Central memory CD8-positive, alpha-beta T cell (primary cell): ENCODE measurements around the gene PDSS1.

Experiments used
- ATAC-seq: fragments of 150-1000 bp; cut with Tn5 transposase; replicated peaks from 2 replicates; pipeline ENCODE4 v1.10.0; 2022; ENCODE audit warnings: mild to moderate bottlenecking, moderate FRiP score, moderate number of reproducible peaks; ENCODE audit not compliant: poor library complexity, severe bottlenecking; ENCODE audit errors: extremely low read depth
- DNase-seq, 2 donors: peaks; one replicate each; pipeline ENCODE4 v3.0.0; 2021; ENCODE audit warnings: low spot score in 2 of 2
- H3K27ac Mint-ChIP-seq: one replicate; pipeline ENCODE4 v1.8.0; 2022; ENCODE audit warnings: low read depth, mild to moderate bottlenecking, moderate library complexity, mixed read lengths
- H3K27me3 Mint-ChIP-seq: one replicate; pipeline ENCODE4 v1.8.0; 2022; ENCODE audit warnings: mixed read lengths
- H3K36me3 Mint-ChIP-seq: one replicate; pipeline ENCODE4 v1.8.0; 2022; ENCODE audit warnings: mild to moderate bottlenecking, moderate library complexity, mixed read lengths; ENCODE audit not compliant: insufficient read depth
- H3K4me1 Mint-ChIP-seq: one replicate; pipeline ENCODE4 v1.8.0; 2022; ENCODE audit warnings: mixed read lengths
- H3K4me3 Mint-ChIP-seq: one replicate; pipeline ENCODE4 v1.8.0; 2022; ENCODE audit warnings: mild to moderate bottlenecking, moderate library complexity, mixed read lengths
- H3K9me3 Mint-ChIP-seq: one replicate; pipeline ENCODE4 v1.8.0; 2022; ENCODE audit warnings: mixed read lengths

PDSS1 gene

DNA sequence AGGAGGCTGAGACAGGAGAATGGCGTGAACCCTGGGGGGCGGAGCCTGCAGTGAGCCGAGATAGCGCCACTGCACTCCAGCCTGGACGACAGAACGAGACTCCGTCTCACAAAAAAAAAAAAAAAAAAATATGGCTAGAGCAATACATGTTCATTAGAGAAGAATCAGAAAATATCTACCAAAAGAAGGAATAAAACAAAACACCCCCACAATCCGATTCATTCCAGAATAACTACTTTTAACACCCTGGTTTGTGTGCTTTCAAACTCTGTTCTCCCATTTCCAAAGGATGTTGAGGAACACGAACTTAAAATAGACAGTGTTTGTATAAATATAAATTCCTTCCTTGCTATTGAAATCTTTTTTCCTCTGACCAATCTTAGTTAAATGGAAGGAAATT lies 6.5 kb downstream of the PDSS1 start:
- no peak overlapping the region for H3K4me3 Mint-ChIP-seq
- H3K36me3 Mint-ChIP-seq, result peaks cover 7% of the 10 kb centered on the region
- peaks cover 30% of the 10 kb centered on the region for H3K4me1 Mint-ChIP-seq
- H3K27ac Mint-ChIP-seq, result no peak overlapping the region
- DNase-seq, result no peak
- H3K9me3 Mint-ChIP-seq, result no peaks in the 10 kb centered on the region
- no peaks in the 10 kb centered on the region for H3K27me3 Mint-ChIP-seq
- ATAC-seq, result no peak

- Mint-ChIP-seq H3K27me3 (no peaks in the 10 kb centered on the region), H3K36me3 (peaks cover 7% of the 10 kb centered on the region), H3K4me1 (peaks cover 19% of the 10 kb centered on the region), H3K27ac (no peak overlapping the region), H3K9me3 (no peaks in the 10 kb centered on the region), H3K4me3 (no peak overlapping the region)
- ATAC-seq (peak; percentile 64), DNase-seq (no peak)
Measured at GRCh38 chr10:26706206-26706605, 8.7 kb downstream of the PDSS1 start.

- H3K4me3 Mint-ChIP-seq, result no peak overlapping the region
- H3K27me3 Mint-ChIP-seq, result no peaks in the 10 kb centered on the region
- peaks cover 19% of the 10 kb centered on the region for H3K4me1 Mint-ChIP-seq
- no peak for DNase-seq
- no peak overlapping the region for H3K27ac Mint-ChIP-seq
- no peak for ATAC-seq
- peaks cover 7% of the 10 kb centered on the region for H3K36me3 Mint-ChIP-seq
- H3K9me3 Mint-ChIP-seq, result no peaks in the 10 kb centered on the region
Measured at GRCh38 chr10:26706936-26707335, 9.4 kb downstream of the PDSS1 start.

- no peak overlapping the region for H3K4me3 Mint-ChIP-seq
- no peaks in the 10 kb centered on the region for H3K9me3 Mint-ChIP-seq
- H3K27me3 Mint-ChIP-seq, result no peaks in the 10 kb centered on the region
- H3K27ac Mint-ChIP-seq, result no peak overlapping the region
- peaks cover 5% of the 10 kb centered on the region for H3K36me3 Mint-ChIP-seq
- ATAC-seq (no peak), DNase-seq (no peak)
- H3K4me1 Mint-ChIP-seq, result peaks cover 4% of the 10 kb centered on the region
Measured at GRCh38 chr10:26711324-26711723, 13.8 kb downstream of the PDSS1 start.

DNA sequence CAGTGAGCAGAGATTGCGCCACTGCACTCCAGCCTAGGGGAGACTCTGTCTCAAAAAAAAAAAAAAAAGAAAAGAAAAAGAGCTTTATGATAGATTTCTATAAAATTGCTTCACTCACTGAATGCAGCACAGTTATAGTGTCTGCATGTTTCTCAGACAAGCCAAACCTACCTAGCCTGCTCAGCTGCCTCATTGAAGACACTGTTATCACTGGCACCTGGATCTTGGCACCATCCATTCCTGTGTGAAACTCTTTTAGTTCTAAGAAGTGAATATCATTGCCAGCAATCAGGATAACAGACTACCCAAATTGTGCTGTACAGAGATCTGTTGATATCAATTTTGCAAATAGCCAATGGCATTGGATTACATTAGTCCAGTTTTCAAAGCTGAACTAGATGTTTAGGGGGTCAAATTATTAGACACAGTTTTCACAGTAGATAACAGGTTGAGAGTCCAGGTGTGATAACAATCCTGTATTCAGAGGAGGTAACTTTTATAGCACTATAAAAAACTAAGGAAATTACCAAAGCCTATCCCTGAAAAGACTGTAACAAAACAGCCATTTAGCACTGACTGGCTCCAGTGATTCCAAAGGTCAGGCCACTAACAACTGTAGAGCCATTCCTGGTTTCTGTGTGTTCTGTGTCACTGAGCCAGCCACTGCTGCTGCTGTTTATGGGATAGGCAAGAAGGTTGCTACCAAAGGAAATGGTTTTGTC lies 17.1 kb downstream of the PDSS1 start:
- Mint-ChIP-seq H3K4me1 (no peaks in the 10 kb centered on the region), H3K27me3 (no peaks in the 10 kb centered on the region), H3K27ac (peak overlapping the region; percentile 59), H3K4me3 (no peak overlapping the region), H3K9me3 (no peaks in the 10 kb centered on the region), H3K36me3 (peaks cover 5% of the 10 kb centered on the region)
- no peak for ATAC-seq
- DNase-seq, result no peak

DNA sequence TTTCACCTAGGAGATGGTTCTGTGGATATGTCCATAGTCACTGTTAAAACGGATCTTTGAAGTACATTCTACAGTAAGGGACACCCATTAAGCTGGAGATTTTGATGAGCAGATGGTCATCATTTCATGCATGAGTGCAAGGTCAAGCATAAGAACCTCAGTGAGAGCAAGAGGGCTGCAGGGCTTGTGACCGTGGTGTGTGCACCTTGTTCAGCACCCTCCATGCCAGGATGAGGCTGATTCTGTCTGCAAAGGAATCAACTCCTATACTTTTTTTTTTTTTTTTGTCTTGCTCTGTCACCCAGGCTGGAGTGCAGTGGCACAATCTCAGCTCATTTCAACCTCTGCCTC lies 17.6 kb downstream of the PDSS1 start:
- no peak for ATAC-seq
- no peak overlapping the region for H3K27ac Mint-ChIP-seq

DNA sequence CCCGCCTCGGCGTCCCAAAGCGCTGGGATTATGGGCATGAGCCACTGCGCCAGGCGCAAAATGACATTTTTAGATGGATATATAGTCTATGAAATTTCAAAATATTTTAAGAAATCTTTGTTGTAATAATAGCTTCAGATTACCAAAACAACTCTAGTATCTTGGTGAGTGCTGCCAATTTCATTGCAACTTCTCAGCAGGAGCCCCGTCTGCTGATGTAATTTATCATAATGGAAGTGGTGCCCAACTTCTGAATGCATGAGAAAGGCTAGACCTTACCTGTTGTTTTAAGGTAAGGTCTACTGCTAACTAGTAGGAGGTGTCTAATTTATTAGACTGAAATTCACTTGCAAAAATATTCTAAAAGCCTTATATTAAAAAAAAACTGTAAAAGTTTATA lies 20.0 kb downstream of the PDSS1 start:
- H3K4me1 Mint-ChIP-seq, result peaks cover 11% of the 10 kb centered on the region
- H3K4me3 Mint-ChIP-seq, result no peak overlapping the region
- DNase-seq, result no peak
- no peaks in the 10 kb centered on the region for H3K9me3 Mint-ChIP-seq
- H3K27me3 Mint-ChIP-seq, result no peaks in the 10 kb centered on the region
- no peak for ATAC-seq
- H3K27ac Mint-ChIP-seq, result no peak overlapping the region
- H3K36me3 Mint-ChIP-seq, result peaks cover 5% of the 10 kb centered on the region

More for the DNA sequence above, 17.6 kb downstream of the PDSS1 start:
- no peaks in the 10 kb centered on the region for H3K9me3 Mint-ChIP-seq
- H3K36me3 Mint-ChIP-seq, result peaks cover 5% of the 10 kb centered on the region
- no peak overlapping the region for H3K4me3 Mint-ChIP-seq
- DNase-seq, result no peak
- H3K27me3 Mint-ChIP-seq, result no peaks in the 10 kb centered on the region
- H3K4me1 Mint-ChIP-seq, result no peaks in the 10 kb centered on the region

GRCh38 chr10:26721561-26721960 lies 24.1 kb downstream of the PDSS1 start:
- Mint-ChIP-seq H3K27ac (peak overlapping the region; percentile 93), H3K36me3 (peaks cover 8% of the 10 kb centered on the region), H3K27me3 (no peaks in the 10 kb centered on the region), H3K9me3 (no peaks in the 10 kb centered on the region), H3K4me3 (peak overlapping the region; percentile 44), H3K4me1 (peaks cover 15% of the 10 kb centered on the region)
- DNase-seq, result peak; percentile 27 to 67
- ATAC-seq, result peak; percentile 98

- no peak overlapping the region for H3K4me3 Mint-ChIP-seq
- no peak overlapping the region for H3K27ac Mint-ChIP-seq
- H3K27me3 Mint-ChIP-seq, result no peaks in the 10 kb centered on the region
- H3K36me3 Mint-ChIP-seq, result peaks cover 8% of the 10 kb centered on the region
- no peak for DNase-seq
- H3K4me1 Mint-ChIP-seq, result peaks cover 15% of the 10 kb centered on the region
- ATAC-seq, result no peak
- H3K9me3 Mint-ChIP-seq, result no peaks in the 10 kb centered on the region
Measured at GRCh38 chr10:26723016-26723415, 25.5 kb downstream of the PDSS1 start.

DNA sequence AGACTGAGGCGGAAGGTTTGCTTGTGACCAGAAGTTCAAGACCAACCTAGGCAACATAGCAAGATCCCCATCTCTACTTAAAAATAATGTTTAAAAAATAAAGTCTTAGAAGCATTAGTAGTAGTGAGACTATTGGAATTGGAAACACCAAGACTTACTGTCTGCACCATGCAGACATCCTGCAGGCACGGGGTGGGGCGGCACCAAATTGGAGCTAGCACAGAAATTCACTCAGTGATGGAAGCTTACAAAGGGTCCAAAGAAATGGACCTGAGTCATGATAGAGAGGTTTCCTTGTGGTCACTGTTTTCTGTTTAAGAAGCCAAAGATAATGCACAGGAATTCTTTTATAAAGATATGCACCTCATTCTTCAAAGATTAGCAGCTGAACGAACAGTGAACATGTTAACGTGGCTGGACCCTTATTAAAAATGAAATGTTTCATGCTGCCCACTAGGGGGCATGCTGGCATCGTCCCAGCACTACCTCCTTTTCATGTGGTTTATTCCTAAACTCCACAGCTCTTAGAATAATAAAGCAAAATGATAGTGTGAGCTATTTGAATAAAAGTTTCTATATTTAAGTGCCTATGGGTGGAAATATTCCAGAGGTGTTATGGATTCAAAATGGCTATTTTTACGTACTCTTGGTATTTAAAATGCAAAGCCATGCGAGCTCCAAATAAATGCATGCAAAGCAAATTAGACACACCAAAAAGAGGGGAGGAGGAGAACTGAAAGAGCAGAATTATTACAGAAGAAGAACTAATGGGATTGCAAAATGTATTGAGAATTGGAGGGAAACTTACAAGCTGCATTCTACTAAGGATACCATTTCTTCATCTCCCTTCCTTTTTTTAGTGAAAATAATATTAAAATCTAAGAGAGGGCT lies 28.6 kb downstream of the PDSS1 start:
- ATAC-seq, result no peak
- no peaks in the 10 kb centered on the region for H3K9me3 Mint-ChIP-seq

GRCh38 chr10:26727005-26727404 lies 29.5 kb downstream of the PDSS1 start:
- DNase-seq (no peak), ATAC-seq (no peak)
- H3K36me3 Mint-ChIP-seq, result peaks cover 4% of the 10 kb centered on the region
- H3K27me3 Mint-ChIP-seq, result no peaks in the 10 kb centered on the region
- peaks cover 6% of the 10 kb centered on the region for H3K4me1 Mint-ChIP-seq
- no peak overlapping the region for H3K27ac Mint-ChIP-seq
- no peak overlapping the region for H3K4me3 Mint-ChIP-seq
- no peaks in the 10 kb centered on the region for H3K9me3 Mint-ChIP-seq

More for the DNA sequence above, 28.6 kb downstream of the PDSS1 start:
- no peak for DNase-seq
- H3K4me3 Mint-ChIP-seq, result no peak overlapping the region
- H3K27me3 Mint-ChIP-seq, result no peaks in the 10 kb centered on the region
- H3K27ac Mint-ChIP-seq, result no peak overlapping the region
- H3K36me3 Mint-ChIP-seq, result peaks cover 4% of the 10 kb centered on the region
- peaks cover 15% of the 10 kb centered on the region for H3K4me1 Mint-ChIP-seq

DNA sequence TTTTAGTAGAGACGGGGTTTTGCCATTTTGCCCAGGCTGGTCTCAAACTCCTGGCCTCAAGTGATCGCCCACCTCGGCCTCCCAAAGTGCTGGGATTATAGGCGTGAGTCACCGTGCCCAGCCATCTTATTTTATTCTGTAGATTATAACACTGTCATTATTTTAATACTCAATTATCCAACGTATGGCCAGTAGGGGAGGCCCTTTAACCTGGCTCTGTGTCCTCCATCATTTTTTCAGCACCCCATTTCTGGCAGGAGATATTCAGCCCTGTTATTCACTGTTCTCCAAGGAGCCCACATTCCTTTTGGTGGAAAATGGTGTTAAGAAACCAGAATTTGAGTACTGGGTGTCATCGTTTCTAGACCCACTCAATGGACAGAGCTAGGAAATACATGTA lies 31.5 kb downstream of the PDSS1 start:
- H3K27me3 Mint-ChIP-seq, result no peaks in the 10 kb centered on the region
- no peaks in the 10 kb centered on the region for H3K9me3 Mint-ChIP-seq
- H3K36me3 Mint-ChIP-seq, result peaks cover 2% of the 10 kb centered on the region
- no peak for ATAC-seq
- peaks cover 5% of the 10 kb centered on the region for H3K4me1 Mint-ChIP-seq
- no peak for DNase-seq
- H3K27ac Mint-ChIP-seq, result no peak overlapping the region
- H3K4me3 Mint-ChIP-seq, result no peak overlapping the region

DNA sequence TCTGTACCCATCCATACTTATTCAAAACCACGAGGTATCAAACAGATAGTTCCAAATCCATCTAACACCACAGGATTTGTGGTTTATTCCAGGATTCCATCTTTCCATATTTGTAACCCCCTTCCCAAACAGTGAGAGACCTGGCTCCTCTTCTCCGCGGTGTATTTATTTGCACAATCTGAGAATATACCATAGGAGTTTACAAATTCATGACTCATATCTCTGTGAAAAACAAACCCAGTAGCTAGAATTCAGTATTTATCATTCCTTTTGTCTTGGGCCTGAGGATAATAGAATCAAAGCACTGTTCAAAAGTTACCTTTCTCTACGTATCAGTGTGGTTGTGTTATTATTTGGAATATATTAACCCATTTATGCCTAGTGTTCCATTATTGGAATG lies 31.9 kb downstream of the PDSS1 start:
- Mint-ChIP-seq H3K27ac (no peak overlapping the region), H3K36me3 (peaks cover 2% of the 10 kb centered on the region), H3K4me3 (no peak overlapping the region), H3K4me1 (peaks cover 5% of the 10 kb centered on the region), H3K9me3 (no peaks in the 10 kb centered on the region), H3K27me3 (no peaks in the 10 kb centered on the region)
- no peak for ATAC-seq
- no peak for DNase-seq
